Measurements from ENCODE around the gene TMEM86B.

GRCh38 chr19:55178781-55179599, 49.6 kb downstream of the TMEM86B start:
- TF ChIP-seq POLR2AphosphoS5 (IDR thresholded peaks at IDR 0.05) (no peak), CTCF (IDR thresholded peaks at IDR 0.05) (no peak), POLR2A (IDR thresholded peaks at IDR 0.05) (no peak)
